MM.1S (cell line): ENCODE results near the gene CPXM1.

Source experiments
- DNase-seq: peaks from one replicate; pipeline ENCODE4 v3.0.0-alpha.2; 2015
- H2AFZ ChIP-seq: fragments of 300-600 bp; sonication (generic); 2 replicates; pipeline ENCODE4 v1.6.0; 2016; ENCODE audit warnings: antibody characterized with exemption, low read length
- H3F3A ChIP-seq: fragments of 300-600 bp; sonication (generic); 2 replicates; pipeline ENCODE4 v1.6.1; 2016; ENCODE audit warnings: mild to moderate bottlenecking, antibody characterized with exemption, low read length, moderate library complexity, mixed read lengths; ENCODE audit not compliant: insufficient read depth
- H3K27ac ChIP-seq: fragments of 300-600 bp; sonication (generic); 2 replicates; pipeline ENCODE4 v1.5.1; 2016; ENCODE audit warnings: mild to moderate bottlenecking, low read length
- H3K27me3 ChIP-seq: fragments of 300-600 bp; sonication (generic); replicated peaks from 2 replicates; pipeline ENCODE4 v1.6.0; 2016; ENCODE audit warnings: low read length; ENCODE audit not compliant: insufficient read depth
- H3K36me3 ChIP-seq: fragments of 300-600 bp; sonication (generic); replicated peaks from 2 replicates; pipeline ENCODE4 v1.6.1; 2016; ENCODE audit warnings: mild to moderate bottlenecking, low read length, mixed read lengths; ENCODE audit not compliant: insufficient read depth
- H3K4me1 ChIP-seq: fragments of 300-600 bp; sonication (generic); 2 replicates; pipeline ENCODE4 v1.6.1; 2016; ENCODE audit warnings: low read length, mixed read lengths
- H3K4me2 ChIP-seq: fragments of 300-600 bp; sonication (generic); 2 replicates; pipeline ENCODE4 v1.6.0; 2016; ENCODE audit warnings: low read depth, low read length
- H3K4me3 ChIP-seq: fragments of 300-600 bp; sonication (generic); 2 replicates; pipeline ENCODE4 v1.5.1; 2016; ENCODE audit warnings: low read length, mixed read lengths
- H3K79me2 ChIP-seq: fragments of 300-600 bp; sonication (generic); 2 replicates; pipeline ENCODE4 v1.6.1; 2016; ENCODE audit warnings: mixed run types, low read length, mixed read lengths
- H3K9ac ChIP-seq: fragments of 300-600 bp; sonication (generic); 2 replicates; pipeline ENCODE4 v1.6.1; 2016; ENCODE audit warnings: low read length, mixed read lengths
- H3K9me2 ChIP-seq: fragments of 300-600 bp; sonication (generic); replicated peaks from 2 replicates; pipeline ENCODE4 v1.6.1; 2016; ENCODE audit warnings: mild to moderate bottlenecking, low read length, mixed read lengths; ENCODE audit not compliant: insufficient read depth
- H3K9me3 ChIP-seq: fragments of 300-600 bp; sonication (generic); replicated peaks from 2 replicates; pipeline ENCODE4 v1.6.1; 2016; ENCODE audit warnings: mild to moderate bottlenecking, low read length, mixed read lengths; ENCODE audit not compliant: insufficient read depth
- H4K20me1 ChIP-seq: fragments of 300-600 bp; sonication (generic); 2 replicates; pipeline ENCODE4 v1.6.1; 2016; ENCODE audit warnings: mild to moderate bottlenecking, low read length, moderate library complexity, mixed read lengths; ENCODE audit not compliant: insufficient read depth
- CTCF ChIP-seq: fragments of 300-600 bp; sonication (generic); IDR thresholded peaks from 2 replicates; pipeline ENCODE4 v1.5.1; 2016; ENCODE audit warnings: antibody characterized with exemption, low read length, mixed read lengths
- EZH2 ChIP-seq: fragments of 300-600 bp; sonication (generic); optimal IDR thresholded peaks from 2 replicates; pipeline ENCODE3; 2017; ENCODE audit warnings: low read depth, mild to moderate bottlenecking, antibody characterized with exemption, low read length, mixed read lengths
- EZH2phosphoT487 ChIP-seq: fragments of 300-600 bp; sonication (generic); IDR thresholded peaks from 2 replicates; pipeline ENCODE4 v1.6.1; 2018; ENCODE audit warnings: antibody characterized with exemption, low read length

The CPXM1 gene

GRCh38 chr20:2751347-2751877 lies 49.0 kb downstream of the CPXM1 start:
- H3K27ac ChIP-seq: no peak overlapping the region
- no peak for DNase-seq

DNA sequence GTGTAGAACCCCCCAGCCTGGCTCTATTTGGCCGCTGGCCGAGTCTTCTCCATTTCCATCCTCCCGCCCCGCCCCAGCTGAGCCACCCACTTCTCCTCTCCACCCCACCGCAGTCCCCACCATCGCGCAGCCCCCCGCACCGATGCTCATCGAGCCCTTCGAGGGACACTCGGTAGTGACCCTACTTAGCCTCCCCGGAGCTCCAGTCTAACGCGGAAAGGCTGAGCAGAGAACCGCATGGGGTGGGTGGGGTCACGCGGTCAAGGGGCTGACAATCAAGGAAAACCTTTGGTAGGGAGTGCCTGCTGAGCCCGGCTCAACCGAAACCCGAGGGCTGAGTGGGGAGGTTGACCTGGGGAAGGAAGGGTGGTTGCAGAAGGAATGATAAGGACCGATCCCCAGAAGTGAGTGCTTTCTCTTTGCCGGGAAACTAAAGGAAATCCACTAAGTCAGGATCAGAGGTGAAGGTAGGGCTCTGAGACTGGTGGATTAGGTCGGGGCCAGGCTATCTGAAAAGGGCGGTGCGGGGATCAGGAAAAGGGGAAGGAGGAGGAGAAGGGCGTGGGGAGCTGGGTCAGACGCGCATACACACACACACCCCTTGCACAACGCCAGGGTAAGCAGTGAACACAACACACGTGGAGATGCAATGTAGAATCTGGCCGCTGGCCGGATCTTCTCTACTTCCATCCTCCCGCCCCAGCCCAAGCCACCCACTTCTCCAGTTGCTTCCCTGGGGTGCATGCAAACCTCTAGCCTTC lies 49.8 kb downstream of the CPXM1 start:
- no peak for DNase-seq

More at GRCh38 chr20:2751347-2751877, 49.0 kb downstream of the CPXM1 start:
- Histone ChIP-seq H3K27me3 (peaks cover 37% of the 10 kb centered on the region), H3K79me2 (no peaks in the 10 kb centered on the region), H3K36me3 (no peaks in the 10 kb centered on the region), H3F3A (peaks cover 6% of the 10 kb centered on the region; the same call in 1 of the 2 replicates), H3K9me2 (no peaks in the 10 kb centered on the region), H4K20me1 (no peaks in the 10 kb centered on the region), H3K9ac (no peak overlapping the region), H3K9me3 (no peaks in the 10 kb centered on the region), H2AFZ (no peak overlapping the region), H3K4me2 (peak overlapping the region; percentile 49; the same call in 1 of the 2 replicates), H3K4me1 (peaks cover 6% of the 10 kb centered on the region), H3K4me3 (peak overlapping the region; percentile 22; the same call in 1 of the 2 replicates)
- no peak for TF ChIP-seq EZH2
- no peak for TF ChIP-seq CTCF
- no peak for TF ChIP-seq EZH2phosphoT487

GRCh38 chr20:2749951-2750490 lies 50.4 kb downstream of the CPXM1 start:
- H3K27ac ChIP-seq: no peak overlapping the region
- no peak overlapping the region for H2AFZ ChIP-seq
- TF ChIP-seq CTCF (no peak), EZH2phosphoT487 (no peak), EZH2 (no peak)
- no peaks in the 10 kb centered on the region for H3K9me3 ChIP-seq
- H3K9ac ChIP-seq: no peak overlapping the region
- no peaks in the 10 kb centered on the region for H3K36me3 ChIP-seq
- H3K4me3 ChIP-seq: no peak overlapping the region
- H3K79me2 ChIP-seq: no peaks in the 10 kb centered on the region
- peaks cover 11% of the 10 kb centered on the region; the same call in 1 of the 2 replicates for H3F3A ChIP-seq
- H3K9me2 ChIP-seq: no peaks in the 10 kb centered on the region
- H3K27me3 ChIP-seq: peaks cover 32% of the 10 kb centered on the region
- no peak for DNase-seq
- H4K20me1 ChIP-seq: no peaks in the 10 kb centered on the region
- peaks cover 20% of the 10 kb centered on the region for H3K4me1 ChIP-seq
- H3K4me2 ChIP-seq: no peak overlapping the region

More for the DNA sequence above, 49.8 kb downstream of the CPXM1 start:
- no peak for TF ChIP-seq CTCF
- TF ChIP-seq EZH2phosphoT487: no peak
- TF ChIP-seq EZH2: no peak
- Histone ChIP-seq H2AFZ (no peak overlapping the region), H3K4me2 (0 out of 2 replicates have a peak overlapping the region, but pooled peaks have one; percentile 49), H4K20me1 (no peaks in the 10 kb centered on the region), H3F3A (peaks cover 6% of the 10 kb centered on the region; the same call in 1 of the 2 replicates), H3K79me2 (no peaks in the 10 kb centered on the region), H3K27me3 (peaks cover 35% of the 10 kb centered on the region), H3K9me2 (no peaks in the 10 kb centered on the region), H3K36me3 (no peaks in the 10 kb centered on the region), H3K4me1 (peaks cover 13% of the 10 kb centered on the region), H3K4me3 (no peak overlapping the region), H3K9me3 (no peaks in the 10 kb centered on the region), H3K9ac (no peak overlapping the region), H3K27ac (no peak overlapping the region)
